Fibroblast of upper back skin (primary cell): ENCODE results near the gene NOVA2.

Source experiments
- DNase-seq: peaks from one replicate; pipeline ENCODE4 v3.0.0-alpha.2; 2013

NOVA2 gene

GRCh38 chr19:45959517-45960025, 14.1 kb downstream of the NOVA2 start:
- no peak for DNase-seq

DNA sequence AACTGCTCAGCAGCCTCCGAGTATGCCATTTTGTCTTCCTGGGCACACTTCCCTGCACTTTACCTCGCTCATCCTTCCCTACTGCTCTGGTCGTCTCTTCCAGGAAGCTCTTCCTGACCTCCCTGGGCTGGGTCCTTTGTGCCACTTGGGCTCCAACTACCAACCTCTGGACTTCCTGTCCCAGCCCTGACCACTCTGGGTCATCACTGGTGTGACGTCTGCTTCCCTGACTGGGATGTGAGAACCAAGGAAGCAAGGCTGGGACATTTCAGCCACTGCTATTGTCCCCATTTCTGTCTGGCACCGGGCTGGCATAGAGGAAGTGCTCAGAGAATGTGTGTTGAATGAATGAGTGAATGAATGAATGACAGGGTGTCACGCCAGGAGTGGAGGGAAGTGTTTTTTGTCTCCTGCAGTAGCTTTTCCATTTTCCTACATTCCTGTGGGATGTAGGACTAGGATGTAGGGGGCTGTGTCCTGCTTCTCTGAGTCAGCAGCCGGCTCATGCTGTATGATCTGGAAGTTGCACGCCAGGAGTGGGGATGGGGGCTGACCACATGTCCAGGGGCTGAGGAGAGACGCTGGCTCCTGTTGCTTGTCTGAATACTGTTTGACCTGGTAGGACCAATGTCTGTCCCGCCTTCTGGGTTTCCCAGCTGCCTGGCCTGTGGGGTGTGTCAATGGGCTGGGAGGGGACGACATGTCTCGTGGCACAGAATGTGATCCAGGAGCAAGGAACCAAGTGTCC, 14.7 kb downstream of the NOVA2 start:
- DNase-seq, result peak; percentile 46

- DNase-seq, result no peak
Measured at GRCh38 chr19:45958320-45958719, 15.3 kb downstream of the NOVA2 start.

GRCh38 chr19:45955905-45956608, 17.6 kb downstream of the NOVA2 start:
- peak; percentile 9 for DNase-seq

DNA sequence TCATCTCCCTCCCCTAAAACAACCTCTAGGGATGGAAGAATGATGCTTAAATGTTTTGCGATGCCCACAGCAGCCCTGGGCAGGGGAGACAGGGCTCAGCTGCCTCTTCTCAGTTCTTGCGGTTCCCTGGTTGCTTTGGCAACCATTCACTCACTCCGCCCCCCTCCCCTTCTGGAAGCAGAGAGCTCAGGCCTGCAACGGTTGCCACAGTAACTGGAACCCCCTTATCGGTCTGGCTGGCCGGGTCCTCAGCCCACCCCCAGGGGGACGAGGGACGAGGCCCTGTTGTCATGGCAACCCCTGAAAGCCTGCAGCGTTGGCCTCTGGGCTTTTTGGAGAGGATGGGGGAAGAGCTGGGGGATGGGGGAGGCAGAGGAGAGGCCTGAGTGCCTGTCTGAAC, 19.5 kb downstream of the NOVA2 start:
- no peak for DNase-seq

GRCh38 chr19:45953676-45954075, 20.0 kb downstream of the NOVA2 start:
- DNase-seq, result no peak

DNA sequence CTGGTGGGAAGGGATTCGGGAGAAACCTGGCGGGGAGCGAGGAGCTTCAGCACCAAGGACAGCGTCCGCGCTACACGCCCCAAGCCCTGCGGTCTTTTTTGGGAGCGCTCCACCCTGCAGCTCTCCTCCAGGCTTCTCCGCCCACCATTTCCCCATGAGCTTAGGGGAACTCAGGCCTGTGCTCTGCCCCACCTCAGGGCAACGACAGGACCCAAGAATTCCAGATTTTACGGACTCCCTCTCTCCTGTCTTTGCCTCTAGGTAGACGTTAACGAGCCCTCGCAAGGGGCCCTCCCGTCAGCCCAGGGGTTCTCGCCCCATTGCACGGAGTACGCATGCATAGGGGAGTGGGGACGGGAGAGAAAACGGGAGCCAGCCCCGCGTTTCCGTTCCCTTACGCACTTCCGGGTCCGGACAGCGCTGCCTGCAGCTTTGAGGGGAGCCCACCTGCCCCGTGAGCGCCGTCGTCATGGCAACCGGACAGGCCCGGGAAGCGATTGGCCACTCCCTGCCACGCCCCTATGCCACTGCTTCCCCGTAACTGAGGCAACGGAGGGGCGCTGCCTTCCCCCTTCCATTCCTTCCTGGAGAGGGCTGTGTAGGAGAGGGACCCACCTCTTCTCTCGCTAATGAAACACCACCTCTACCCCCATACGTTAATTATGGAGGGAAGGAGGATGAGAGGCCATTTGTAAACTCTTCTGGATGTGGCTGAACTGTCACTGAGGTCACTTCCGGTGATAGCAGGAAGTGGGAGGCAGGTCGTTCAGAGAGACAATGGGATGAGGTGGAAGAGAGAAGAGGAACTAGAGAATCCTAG, 20.8 kb downstream of the NOVA2 start:
- DNase-seq, result peak; percentile 47

- no peak for DNase-seq
Measured at GRCh38 chr19:45952341-45952685, 21.4 kb downstream of the NOVA2 start.

GRCh38 chr19:45947926-45948325, 25.7 kb downstream of the NOVA2 start:
- peak; percentile 24 for DNase-seq

DNA sequence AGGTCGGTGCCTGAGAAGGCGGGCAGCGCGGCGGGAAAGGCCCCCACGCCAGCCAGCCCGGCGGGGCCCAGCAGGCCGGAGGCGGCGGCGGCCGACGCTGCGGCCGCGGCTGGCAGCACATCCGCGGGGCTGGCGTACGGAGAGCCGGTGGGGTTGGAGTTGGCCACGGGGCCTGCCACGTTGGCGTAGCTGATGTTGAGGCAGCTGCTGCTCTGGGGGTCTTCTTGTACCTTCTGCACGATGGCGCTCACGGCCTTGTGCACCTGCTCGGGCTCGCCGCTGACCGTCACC, 33.2 kb downstream of the NOVA2 start:
- no peak for DNase-seq

DNA sequence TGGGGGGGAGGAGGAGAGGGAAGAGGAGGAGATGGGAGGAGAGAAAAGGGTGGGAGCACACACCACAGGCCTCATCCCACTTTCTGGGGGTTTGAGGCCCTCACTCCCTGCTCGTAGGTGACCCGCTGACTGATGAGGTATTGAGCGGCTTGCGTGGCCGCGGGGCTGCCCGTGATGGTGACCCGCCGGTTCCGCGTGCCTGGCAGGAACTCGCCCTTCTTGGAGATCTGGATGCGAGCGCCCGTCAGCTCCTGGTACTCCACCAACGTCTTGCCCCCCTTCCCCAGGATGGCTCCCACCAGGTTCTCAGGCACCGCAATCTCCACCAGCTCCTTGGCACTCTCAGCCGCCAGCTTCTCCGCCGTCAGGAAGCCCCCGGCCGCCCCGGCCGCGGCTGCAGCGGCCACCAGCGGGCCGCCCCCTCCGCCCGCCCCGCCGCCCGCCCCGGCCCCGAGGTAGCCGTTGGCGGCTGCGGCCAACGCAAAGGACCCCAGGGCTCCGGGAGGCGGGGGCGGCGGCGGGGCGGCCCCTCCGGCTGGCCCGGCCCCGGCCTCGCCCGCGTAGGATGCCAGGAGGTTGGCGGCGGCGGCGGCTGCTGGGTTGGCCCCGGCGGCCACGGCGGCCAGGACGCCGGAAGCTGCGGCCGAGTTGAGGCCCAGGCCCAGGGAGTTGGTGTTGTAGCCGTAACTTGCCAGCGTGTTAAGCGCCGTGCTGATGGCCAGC, 33.7 kb downstream of the NOVA2 start:
- DNase-seq, result no peak

DNA sequence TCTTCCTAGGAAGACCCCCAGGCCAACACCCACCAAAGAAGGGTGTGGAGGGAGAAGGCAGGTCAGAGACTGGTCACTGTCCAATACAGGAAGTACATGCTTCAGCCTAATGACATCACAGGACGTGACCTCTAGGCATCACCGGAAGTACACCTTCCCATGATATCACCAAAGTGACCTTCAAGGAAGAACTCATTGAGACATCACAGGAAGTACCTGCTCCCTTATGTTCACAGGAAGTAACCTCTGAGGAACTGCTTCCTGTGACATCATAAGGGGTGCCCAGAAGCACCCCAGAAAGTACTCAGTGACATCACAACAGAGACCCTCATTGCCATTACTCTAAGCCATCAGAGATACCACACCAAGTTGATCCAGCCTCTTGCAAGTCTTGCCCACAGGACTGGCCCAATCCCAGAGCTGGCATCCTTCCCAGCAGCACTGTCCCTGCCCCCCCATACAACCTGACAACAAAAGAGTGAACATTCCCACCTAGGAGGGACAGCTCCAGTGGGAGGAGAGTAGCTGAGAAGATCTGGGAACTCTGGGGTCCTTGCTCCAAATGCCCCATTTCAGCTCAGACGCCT, 34.8 kb downstream of the NOVA2 start:
- DNase-seq, result no peak

DNA sequence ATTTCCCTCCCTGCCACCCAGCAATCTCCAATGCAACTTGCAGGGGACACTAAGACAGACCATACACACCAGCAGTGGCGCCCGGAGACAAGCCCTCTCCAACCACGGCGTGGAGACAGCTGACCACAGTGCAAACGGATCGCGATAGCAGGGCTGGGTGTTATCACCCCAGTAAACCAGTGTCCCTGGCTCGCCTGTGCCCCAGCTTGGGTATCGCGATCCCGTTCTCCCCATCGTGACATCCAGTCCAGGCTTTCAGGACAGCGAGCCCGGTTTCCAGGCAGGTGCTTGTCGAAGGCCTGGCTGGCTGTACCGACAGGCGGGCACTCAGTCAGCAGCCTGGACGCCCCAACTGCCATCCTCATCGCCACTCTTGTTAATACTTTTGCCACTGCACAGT, 38.4 kb downstream of the NOVA2 start:
- no peak for DNase-seq

GRCh38 chr19:45934551-45935230, 39.0 kb downstream of the NOVA2 start:
- no peak for DNase-seq

DNA sequence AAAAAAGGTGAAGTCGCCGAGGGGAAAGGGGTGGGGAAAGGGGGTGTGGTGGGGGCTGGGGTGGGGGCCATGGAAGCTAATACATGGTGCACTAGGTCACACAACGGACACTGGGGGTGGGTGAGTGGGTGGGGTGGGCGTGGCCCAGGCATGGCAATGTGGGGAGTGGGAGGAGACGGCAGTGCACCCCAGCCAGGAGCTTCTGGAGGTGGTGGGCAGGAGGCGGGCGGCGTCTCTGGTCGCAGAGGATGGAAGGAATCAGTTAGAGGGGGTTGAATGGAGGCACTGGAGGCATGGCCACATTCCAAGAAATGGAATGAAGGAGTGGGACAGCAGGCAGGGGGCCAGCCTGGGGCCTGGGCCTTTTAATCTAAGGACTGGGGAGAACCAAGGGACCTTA, 39.9 kb downstream of the NOVA2 start:
- no peak for DNase-seq

DNA sequence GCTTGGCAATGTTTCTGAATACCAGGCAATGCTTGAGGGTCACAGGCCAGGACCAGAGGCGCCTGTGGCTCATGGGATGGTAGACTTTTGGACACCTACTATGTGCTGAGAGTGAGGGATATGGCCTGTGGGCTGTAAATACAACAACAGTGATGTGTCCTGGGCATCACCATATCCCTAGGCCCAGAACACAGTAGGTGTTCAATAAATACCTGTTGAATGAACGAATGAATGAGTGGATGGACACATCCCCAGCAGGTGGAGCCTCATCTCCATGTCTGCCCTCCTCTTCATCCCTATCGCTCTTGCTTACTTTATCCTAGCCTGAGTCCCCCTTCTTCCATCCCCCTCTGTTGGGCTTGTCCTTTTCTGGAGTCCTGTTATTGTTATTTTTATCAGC, 42.6 kb downstream of the NOVA2 start:
- DNase-seq, result no peak

GRCh38 chr19:45929247-45929646, 44.4 kb downstream of the NOVA2 start:
- no peak for DNase-seq

GRCh38 chr19:45927565-45928261, 46.0 kb downstream of the NOVA2 start:
- DNase-seq, result peak; percentile 83

DNA sequence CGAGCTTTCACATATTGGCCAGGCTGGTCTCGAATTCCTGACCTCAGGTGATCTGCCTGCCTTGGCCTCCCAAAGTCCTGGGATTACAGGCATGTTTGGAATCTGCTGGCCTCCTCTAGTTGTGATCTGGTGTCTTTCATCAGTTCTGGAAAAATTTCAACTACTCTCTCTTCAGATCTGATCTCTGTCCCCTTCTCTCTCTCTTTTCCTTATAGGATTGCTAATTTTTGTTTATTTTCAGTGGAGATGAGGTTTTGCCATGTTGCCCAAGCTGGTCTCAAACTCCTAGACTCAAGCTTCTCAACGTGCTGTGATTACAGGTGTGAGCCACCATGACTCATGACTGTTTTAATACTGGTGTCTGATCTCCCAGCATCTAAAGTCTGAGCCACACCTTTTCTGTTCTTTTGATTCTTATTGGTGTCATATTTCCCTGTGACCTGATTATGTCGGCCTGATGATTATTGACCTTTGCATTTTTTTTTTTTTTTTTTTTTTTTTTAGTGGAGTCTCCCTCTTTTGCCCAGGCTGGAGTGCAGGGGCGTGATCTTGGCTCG, 48.7 kb downstream of the NOVA2 start:
- no peak for DNase-seq

- DNase-seq, result no peak
Measured at GRCh38 chr19:45922281-45922680, 51.4 kb downstream of the NOVA2 start.

- no peak for DNase-seq
Measured at GRCh38 chr19:45920458-45920857, 53.2 kb downstream of the NOVA2 start.
